Daoy (cell line): ENCODE data around the gene UBAP1. TPM values are rescaled to one million over a fixed set of nuclear protein-coding genes. Genes with fewer than 3 reads are reported as not detected.
A peak's percentile ranks its signal among the peaks of the same experiment; 100 is the strongest.
"Not testable (repeated sequence)": the region's sequence is repeated elsewhere in the genome, so short reads cannot be mapped to it uniquely, and the experiment has no call there.

Experiments used
- DNase-seq: peaks from one replicate; pipeline ENCODE4 v3.0.0-alpha.2; 2015; ENCODE audit warnings: low read depth
- total RNA-seq: library from RNA; depleted of rRNA; stranded (reverse); fragments of >200 nt; shearing (Covaris generic); gene quantifications from 2 replicates; pipeline ENCODE4 v1.2.3, GENCODE V29; 2014

UBAP1 gene
- total RNA-seq, 1 experiment from 2014 or later: 23.5 TPM

DNA sequence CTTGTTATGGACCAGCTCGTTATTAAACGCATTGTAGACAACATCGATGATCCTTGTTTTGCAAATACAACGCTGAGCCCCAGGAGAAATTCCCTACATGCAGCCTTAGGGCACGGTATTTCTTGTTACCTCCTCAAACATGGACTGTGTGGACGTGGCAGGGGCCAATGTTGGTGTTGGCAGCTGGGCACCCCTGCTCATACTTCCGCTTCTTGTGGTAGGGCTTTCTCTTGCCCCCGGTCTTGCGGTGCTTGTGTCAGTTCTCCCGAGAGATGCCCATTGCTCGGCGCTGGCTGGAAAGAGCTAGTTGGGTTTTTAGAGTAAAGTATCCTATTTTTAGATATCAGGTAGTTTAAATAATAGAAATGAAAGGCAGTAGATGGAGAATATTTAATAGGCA, 45.5 kb downstream of the UBAP1 start:
- no peak for DNase-seq

DNA sequence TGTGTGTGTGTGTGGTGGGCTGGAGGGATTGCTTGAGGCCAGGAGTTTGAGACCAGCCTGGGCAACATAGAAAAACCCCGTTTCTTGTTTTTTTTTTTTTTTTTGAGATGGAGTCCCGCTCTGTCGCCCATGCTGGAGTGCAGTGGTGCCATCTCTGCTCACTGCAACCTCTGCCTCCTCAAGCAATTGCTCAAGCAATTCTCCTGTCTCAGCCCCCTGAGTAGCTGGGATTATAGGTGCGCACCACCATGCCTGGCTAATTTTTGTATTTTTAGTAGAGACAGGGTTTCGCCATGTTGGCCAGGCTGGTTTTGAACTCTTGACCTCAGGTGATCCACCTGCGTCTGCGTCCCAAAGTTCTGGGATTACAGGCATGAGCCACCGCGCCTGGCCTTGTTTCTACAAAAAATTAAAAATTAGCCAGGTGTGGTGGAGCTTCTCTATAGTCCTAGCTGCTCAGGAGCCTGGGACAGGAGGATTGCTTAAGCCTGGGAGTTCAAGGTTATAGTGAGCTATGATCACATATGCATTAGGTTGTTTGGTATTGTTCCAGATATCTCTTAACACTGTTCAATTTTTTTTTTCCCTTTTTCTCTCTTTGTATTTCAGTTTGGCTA, 47.4 kb downstream of the UBAP1 start:
- not testable (repeated sequence) for DNase-seq

DNA sequence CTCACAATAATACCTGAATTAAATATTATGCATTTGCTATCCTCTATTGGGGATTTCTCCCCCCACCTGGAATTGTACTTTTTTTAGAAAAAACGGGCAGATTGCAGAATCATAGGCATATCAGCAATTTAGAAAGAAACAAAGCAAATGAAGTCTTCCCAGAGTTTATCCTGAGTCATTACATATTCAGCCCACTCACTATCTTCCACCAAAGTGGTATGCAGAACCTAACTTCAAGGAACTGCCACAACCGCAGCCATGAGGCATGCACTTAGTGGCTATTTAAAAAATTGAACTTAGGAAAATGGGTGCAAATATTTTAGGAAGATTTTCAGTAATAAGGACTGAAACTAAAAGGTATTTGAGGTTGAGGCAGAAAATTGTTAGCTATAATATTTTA, 48.6 kb downstream of the UBAP1 start:
- DNase-seq: no peak

DNA sequence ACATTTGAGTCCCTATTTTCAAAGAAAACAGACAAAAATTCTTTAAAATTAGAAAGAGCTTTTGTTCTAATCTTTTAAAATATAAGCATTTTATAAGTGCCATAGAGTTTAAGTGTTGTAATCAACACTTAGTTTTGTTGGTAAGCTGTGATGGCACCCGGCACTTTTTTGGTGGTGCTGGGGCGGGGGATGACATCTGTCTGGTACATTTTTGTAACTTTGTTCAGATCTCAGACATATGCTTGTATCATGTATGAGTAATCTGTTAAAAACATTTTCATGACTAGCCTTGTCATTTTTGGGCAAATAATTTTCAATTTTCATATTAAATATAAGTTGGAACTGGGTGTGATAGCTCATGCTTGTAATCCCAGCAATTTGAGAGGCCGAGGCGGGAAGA, 51.7 kb downstream of the UBAP1 start:
- DNase-seq: no peak

DNA sequence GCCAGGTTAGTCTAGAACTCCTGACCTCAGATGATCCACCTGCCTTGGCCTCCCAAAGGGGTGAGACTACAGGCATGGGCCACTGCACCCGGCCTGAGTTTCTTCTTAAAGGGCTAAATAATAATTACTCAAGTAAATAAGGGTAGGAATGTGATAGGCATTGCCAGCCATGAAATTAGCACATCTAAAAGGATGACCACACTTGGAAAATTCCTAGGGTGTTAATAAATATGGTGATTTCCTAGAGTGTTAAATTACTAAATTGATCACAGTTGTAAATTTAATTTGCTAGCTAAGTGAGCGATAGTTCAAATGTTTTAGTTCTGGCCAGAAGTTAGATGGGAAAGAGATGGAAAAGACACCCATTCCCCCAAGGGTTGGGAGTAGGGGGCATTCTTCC, 53.4 kb downstream of the UBAP1 start:
- no peak for DNase-seq

DNA sequence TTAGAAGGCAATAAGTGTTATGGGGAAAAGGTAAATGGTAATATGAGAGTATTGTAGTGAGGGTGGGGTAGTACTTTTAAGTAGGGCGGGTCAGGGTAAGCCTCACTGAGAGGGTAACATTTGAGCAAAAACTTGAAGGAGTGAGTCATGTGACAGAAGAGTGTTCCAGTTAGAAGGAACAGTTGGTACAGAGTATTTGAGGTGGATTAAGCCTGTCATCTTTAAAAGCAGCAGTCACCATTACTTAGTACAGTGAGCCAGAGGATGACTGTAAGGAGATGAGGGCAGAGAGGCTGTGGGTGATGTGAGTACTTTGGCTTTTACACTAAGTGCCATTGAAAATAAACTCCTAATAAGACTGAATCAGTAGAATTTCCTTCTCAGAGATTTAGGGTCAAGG, 54.8 kb downstream of the UBAP1 start:
- DNase-seq: no peak

DNA sequence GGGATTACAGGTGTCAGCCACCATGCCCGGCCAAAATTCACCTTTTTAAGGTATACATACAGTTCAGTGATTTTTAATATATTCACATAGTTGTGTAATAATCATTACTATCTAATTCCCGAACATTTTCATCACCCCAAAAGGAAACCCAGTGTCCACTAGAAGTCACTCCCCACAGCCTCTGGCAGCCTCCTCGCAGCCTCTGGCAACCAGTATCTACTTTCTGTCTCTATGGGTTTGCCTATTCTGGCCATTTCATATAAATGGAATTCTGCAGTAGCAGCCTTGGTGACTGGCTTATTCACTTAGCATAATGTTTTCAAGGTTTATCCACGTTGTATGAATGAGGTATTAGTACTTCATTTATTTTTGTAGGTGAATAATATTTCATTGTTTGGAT, 59.0 kb downstream of the UBAP1 start:
- DNase-seq: no peak

DNA sequence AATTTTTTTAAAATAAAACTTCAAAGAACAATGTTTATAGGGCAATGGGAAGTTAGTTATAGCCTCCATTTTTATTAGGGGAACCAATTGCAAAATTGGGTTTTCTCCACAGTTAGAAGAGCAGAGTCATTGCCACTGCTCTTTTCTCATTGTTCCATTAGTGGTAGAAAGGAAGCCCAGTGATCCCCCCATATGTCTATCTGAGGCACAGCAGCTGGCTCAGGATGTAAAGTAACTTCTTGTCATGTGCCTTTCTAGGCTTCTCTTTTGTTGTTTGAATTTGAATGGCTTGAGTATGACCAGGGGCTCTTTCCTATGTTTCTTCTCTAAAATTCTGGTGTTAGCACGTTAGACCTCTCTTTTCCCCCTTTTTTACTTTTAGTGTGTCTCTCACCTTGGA, 61.2 kb downstream of the UBAP1 start:
- no peak for DNase-seq

DNA sequence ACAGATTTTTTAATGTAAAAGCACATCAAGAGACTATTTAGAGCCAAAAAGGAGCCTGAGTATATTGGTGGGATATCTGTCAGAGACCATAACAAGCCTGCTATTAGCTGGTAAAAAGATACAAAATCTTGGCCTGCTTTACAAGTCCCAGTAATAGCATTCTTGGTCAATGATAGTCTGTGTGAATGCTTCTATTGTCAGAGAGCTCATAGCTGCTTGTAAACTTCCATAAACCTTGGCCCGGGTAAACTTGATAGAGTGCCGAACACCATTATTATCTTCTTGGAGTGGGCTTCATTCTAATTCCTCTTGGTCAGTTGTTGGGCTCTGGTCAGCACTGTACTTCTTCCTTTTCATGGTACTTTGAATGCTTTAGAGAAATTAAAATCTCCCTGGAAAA, 64.0 kb downstream of the UBAP1 start:
- DNase-seq: no peak

DNA sequence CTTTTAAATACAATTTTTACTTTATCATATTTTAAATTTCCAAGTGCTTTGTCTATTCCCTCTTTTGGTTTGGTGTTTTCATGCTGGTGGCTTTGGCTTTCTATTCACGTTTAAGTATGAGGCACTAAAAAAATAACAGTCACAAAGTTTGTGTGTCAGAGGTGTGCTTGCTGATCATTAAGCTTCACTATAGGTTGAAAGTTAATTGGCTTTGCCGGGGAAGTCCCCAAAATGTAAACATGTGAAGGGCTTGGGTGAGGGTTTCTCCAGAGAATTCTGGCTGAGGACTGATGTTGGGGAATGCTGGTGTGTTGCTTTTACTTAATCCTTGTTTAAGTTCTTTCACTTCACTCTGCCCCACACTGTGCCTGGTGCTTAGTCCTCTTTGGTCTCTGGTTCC, 66.4 kb downstream of the UBAP1 start:
- not testable (repeated sequence) for DNase-seq

DNA sequence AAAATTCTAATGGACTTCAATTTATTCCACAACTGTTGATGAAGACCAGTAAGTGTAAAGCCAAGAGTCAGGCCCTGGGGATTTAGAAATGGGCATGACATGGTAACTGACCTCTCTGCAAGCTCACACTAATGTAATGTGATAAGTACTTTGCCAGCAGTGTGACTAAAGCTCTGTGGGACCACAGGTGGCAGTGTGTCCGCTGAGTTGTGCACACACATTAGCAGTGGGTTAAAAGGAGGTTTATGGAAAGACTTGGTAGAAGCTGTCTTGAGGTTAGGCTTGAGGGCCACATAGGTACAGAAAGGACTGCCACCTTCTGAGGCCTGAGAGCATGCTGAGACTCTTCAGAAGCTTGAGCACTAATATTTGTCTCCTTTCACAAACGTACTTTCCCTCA, 67.6 kb downstream of the UBAP1 start:
- no peak for DNase-seq

DNA sequence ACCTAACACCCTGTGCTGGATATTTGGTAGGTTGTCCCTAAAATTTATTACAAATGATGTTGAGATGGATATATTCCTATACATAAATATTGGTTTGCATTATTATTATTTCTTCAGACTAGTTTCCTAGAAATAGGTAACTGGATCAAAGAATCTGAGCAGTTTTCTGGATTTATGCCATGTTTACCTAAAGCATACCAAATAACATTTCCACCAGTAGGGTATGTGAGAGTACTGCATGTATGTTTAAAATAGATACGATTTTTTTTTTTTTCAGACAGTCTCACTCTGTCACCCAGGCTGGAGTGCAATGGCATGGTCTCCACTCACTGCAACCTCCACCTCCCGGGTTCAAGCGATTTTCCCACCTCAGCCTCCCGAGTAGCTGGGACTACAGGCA, 68.9 kb downstream of the UBAP1 start:
- not testable (repeated sequence) for DNase-seq

DNA sequence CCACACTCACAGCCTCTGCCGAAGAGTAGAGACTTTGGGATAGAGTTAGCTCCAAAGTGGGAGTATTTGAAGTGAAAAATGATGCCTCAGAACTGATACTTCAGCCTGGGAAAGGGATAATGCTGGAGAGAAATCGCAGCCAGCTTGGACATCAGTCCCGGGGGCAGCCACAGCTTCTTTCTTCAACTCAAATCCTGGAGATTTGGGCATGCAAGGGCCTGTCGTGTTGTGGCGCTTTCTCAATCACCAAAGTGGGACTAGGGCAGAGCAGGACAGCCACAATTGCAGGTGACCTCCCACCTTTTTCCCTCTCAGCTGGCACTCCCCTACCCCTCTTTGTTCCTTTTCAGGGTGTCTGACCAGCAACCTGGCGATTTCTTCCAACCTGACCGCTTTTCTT, 70.4 kb downstream of the UBAP1 start:
- DNase-seq: no peak

DNA sequence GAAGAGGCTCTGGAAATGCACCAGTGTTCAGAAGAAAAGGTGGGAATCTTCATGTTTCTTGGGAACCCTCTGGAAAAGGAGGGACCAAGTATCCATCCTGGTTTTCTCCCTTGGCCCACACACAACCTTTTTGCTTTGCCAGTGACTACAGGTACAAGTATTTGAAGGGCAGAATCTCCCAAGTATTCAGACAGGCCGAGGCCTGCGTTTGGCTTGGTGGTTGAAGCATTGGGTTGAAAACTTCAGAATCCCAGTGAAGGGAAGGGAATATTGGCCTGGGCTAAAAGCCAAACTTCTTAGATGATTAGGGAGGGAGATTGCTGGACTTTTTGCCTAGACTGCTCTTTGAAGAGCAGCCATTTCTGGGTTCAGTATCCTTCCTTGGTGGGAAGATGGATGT, 71.9 kb downstream of the UBAP1 start:
- no peak for DNase-seq

DNA sequence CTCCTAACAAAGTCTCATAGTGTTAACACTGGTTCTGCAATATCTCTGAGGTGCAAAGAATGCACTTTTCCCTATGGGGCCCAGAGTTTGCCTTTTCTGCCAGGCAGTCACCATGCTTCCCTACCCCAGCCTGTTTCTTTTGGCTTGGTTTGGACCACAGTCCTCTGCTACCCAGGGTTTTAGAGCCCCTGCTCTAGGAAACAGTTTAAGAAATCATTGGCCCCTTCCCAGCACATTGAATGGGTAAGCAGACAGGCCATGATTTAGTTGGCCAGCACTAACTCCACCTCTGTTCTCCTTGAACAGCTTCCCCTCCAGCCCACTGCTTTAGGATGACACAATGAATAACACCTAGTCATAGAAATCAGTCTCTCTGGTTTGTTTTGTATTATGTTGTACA, 73.2 kb downstream of the UBAP1 start:
- no peak for DNase-seq

DNA sequence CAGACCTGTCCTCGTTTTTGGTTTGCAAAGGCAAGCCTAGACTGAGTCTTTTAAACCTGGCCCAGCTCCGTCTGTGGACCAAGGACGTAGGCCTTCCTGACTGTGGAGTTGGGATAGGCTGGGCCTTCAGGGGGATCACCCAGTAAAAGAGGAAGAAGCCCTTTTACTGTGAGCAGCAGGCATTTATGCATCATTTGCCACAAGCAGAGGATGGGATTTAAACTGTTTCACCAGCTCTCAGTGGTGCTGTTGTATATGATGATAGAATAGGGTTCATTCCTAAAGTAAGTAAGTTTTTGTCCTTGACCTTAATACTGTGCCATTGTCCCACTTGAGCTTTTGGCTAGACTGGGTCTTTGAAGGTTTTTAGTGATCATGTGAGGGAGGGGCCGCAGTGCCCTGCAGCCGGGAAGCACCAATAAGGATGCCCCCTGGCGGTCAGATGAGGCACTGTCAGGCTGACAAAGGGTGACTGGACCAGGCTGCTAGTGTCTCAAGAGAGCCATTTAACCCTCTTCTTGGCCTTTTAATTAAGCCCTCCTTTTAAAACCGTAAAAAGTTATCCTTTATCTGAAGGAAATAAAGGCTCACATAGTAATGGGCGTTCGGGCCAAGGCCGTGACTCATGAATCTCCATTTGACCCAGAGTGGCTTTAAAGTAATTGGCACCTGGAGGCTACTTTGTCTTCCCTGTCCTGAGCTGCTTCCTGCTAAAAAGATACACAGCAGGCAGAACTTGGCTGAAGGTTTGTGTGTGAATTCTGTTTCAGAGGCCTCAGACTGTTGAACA, 74.0 kb downstream of the UBAP1 start:
- DNase-seq: peak; percentile 70

DNA sequence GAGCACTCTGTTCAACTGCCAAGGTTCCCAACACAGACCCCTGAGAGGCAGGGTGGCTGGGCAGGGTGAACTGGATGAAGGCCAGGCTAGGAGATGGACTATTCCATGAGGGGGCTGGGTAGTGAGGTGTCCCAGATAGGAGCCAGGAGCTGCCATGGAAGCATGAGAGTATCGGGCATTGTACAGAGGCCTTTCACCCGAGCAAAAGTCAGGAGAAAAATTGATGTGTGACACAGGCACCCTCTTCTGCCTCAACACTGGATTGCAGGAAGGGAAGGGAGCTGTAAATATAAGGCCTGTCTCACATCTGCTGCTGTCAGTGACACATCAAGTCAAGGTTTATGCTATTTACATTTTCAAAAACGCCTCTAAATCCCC, 74.6 kb downstream of the UBAP1 start:
- DNase-seq: no peak

DNA sequence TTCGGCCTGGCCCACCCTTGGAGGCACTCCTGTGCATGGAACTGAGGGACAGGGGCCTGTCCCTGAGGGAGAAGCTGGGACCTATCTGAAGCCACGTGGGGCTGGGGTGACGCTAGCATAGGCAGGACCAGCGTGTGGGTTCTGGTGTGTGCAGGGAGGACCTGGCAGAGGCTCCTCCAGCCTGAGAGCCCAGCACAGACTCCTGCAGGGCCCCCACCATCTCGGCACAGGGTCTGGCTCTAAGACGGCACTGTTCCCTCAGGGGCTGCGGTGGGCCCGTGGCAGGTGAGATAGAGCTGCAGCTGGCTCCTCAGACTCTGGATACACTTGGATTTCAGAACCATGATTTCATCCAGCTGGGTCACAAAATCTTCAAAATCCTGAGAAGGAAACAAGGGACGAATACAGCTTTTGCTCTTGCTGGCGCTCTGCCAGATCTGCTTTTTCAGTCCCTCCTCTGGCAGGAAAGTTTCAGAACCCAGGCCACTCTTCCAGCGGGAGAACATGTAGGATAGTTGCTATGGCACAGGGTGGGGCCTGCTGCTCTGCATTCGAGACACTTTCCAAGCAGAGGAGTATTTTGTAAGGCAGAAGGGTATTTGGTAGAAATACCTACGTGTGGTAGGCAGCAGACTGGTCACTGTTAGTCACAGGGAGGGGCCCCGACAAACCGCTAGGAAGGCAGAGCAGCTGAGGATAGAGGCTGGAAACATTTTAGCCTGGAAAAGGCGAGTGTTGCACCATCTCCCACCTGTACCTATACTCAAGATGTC, 75.5 kb downstream of the UBAP1 start:
- DNase-seq: peak; percentile 84

DNA sequence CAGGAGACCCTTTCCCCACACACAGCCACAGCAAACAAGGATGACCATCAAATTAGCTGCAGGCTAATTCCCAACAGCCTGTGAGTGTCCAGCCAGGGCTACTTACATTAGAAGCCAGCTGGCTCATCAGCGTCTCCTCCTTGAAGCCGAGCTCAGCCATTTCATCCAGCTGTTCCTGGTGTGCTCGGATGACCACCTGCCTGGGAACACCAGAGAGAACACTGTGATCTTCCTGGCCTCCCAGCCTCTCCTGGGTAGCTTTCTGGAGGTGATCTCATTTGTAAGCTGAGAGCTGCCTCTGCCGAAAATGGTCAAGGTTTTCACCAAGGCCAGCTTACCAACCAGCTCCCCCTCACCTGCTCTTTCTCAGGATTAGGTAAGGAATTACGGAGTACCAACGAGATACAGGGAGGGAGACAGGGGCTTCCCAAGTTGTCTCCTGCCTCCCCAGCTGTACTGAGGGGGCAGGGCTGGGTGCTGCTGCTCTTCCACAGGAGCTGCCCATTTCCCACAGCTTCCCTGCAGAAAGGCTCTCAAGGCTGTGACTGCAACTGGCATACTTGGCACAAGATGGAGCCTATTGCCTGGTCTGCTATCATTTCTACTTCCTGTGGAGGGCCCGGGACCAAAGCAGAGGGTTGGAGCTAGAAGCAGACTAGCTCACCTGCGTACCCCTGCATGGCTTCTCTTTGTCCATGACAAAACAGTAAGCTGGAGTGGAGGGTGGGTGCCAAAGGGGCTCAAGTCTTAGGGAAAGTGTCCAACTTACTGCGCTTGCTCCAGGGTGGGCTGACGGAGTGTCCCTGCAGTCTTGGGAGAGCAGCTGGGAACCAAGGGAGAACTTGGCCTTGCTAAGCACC, 76.4 kb downstream of the UBAP1 start:
- no peak for DNase-seq

DNA sequence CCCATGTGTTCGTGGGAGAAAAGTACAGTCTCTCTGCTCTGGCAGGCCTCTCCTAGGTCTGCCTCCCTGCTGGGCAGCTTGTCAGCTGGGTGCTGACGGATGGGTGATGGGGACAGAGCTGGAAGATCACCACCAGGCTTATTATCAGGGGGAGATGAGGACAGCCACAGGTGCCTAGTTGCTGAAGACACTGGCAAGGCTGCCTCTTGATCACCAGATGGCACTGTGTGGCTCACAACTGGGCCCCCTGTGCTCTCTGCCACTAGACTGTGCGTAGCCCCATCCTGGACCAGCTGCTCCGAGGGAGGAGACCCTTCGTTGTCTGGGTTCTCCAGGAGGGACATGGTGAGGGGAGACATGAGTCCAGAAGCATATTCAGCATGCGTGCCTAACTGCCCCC, 77.3 kb downstream of the UBAP1 start:
- DNase-seq: no peak

DNA sequence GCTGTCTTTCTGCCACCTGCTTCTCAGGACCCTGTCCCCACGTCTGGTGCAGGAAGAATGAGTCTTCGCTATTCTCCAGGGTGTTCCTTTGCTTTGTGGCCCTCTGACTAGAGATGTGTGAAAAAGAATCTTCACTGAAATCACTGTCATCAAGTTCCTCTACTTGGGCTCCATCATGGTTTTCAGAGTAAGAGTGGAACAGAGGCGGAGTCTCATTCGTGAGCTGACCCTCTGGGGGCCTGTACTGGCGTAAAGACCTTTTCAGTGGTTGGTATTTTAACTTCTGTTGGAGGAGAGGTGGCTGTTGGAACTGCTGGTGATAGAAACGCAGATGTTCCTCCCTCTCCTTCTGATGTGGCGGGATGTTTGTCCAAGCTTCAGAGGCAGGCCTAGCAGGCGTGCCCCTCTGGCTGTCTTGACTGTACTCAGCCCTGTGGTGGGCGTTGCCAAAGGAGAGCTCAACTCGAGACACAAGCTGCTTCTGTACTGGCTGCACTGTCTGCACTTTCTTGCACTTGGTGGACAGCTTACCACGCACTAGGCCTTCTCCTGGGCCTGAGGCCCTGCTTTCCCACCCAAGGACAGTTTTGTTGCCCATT, 78.2 kb downstream of the UBAP1 start:
- no peak for DNase-seq

DNA sequence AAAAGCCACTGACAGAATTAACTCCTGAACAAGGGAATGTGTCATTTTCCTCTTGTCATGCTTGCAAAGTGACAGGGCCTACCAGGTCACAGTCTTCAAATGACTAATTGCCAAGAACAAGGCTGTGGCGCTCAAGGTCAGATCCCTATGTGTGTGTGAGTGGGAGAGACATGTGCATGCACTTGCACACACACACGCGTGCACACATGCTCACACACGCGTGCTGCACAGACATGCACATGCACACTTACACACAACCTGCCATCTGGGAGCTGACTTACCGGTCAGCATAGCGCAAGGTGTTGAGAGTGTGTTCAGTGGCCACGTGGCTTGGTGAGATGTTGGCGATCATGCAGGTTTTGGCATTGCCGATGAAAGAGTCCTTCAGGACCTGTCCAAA, 80.5 kb downstream of the UBAP1 start:
- DNase-seq: no peak
